ENCODE data around the gene CPM. TPM values are rescaled to one million over a fixed set of nuclear protein-coding genes. Genes with fewer than 3 reads are reported as not detected.
"Not testable (repeated sequence)": the region's sequence is repeated elsewhere in the genome, so short reads cannot be mapped to it uniquely, and the experiment has no call there.

CPM gene
- total RNA-seq, 4 donors from 2014 or later = 25.7 to 60.4 (median 43.2) TPM

DNA sequence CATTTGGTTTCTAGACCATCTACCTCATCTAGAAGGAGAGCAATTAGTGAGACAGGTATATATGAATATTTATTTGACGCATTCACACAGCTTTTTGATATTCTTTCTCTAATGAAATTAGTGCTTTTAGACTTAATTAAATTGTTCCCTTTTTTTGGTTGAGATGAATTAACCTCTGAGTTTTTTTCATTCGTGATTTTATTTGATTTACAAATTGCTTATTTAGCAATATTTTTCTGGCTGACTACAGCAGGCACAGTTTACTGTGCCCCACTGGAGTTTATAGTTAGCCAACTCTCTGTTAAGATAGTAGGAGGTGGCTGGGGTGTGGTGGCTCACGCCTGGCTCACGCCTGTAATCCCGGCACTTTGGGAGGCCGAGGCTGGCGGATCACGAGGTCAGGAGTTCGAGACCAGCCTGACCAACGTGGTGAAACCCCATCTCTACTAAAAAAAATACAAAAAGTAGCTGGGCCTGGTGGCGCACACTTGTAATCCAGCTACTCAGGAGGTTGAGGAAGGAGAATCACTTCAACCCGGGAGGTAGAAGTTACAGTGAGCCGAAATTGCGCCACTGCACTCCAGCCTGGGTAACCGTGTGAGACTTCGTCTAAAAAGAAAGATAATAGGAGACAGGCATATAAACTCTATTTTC is 108.2 kb downstream of the CPM start:
- intact Hi-C loops (cut with DNase I) = no loop called here
- no peak overlapping the region for H3K4me3 ChIP-seq (replicated peaks in 1 of 3)
- WGBS, 2 donors = 95 to 96% methylated on average over 16 of the region's 16 CpGs

DNA sequence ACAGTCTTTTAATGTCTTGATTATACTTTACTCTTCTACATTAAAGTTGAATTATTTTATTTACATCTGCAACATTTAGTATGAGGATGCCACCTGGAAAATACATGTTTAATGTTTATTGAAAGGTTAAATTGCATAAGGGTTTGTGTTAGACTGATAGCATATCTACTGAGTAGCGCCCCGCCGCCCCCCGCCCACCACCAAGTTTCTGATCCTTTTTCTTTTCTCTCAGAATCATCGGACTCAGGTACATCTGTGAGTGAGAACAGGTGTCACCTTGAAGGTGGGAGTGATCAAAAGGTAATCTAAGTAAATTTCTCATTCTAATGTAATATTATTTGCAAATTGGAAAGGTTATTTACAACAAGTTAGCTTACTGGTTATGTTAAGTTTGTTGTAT is 108.8 kb downstream of the CPM start:
- H3K36me3 ChIP-seq = peaks cover 40 to 48% of the 10 kb centered on the region in 2 donors
- no peaks in the 10 kb centered on the region for H3K27me3 ChIP-seq
- intact Hi-C loops (cut with DNase I) = no loop called here
- WGBS, 2 donors = 94 to 95% methylated on average over 5 of the region's 5 CpGs
- no peak for DNase-seq
- no peaks in the 10 kb centered on the region for H3K9me3 ChIP-seq
- H3K27ac ChIP-seq = no peak overlapping the region
- TF ChIP-seq POLR2A (IDR thresholded peaks at IDR 0.05) = no peak
- TF ChIP-seq, protein P1, sequence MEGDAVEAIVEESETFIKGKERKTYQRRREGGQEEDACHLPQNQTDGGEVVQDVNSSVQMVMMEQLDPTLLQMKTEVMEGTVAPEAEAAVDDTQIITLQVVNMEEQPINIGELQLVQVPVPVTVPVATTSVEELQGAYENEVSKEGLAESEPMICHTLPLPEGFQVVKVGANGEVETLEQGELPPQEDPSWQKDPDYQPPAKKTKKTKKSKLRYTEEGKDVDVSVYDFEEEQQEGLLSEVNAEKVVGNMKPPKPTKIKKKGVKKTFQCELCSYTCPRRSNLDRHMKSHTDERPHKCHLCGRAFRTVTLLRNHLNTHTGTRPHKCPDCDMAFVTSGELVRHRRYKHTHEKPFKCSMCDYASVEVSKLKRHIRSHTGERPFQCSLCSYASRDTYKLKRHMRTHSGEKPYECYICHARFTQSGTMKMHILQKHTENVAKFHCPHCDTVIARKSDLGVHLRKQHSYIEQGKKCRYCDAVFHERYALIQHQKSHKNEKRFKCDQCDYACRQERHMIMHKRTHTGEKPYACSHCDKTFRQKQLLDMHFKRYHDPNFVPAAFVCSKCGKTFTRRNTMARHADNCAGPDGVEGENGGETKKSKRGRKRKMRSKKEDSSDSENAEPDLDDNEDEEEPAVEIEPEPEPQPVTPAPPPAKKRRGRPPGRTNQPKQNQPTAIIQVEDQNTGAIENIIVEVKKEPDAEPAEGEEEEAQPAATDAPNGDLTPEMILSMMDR (IDR thresholded peaks at IDR 0.05) = no peak
- H3K4me1 ChIP-seq = peaks cover 0 to 4% of the 10 kb centered on the region in 2 donors
- no peak overlapping the region for H3K4me3 ChIP-seq (replicated peaks in 1 of 3)

More for the DNA sequence above, 108.2 kb downstream of the CPM start:
- Histone ChIP-seq H3K36me3 (peaks cover 35 to 43% of the 10 kb centered on the region in 2 donors), H3K27me3 (no peaks in the 10 kb centered on the region), H3K9me3 (no peaks in the 10 kb centered on the region), H3K4me1 (peaks cover 0 to 4% of the 10 kb centered on the region in 2 donors), H3K27ac (no peak overlapping the region)
- DNase-seq = no peak
- no peak for TF ChIP-seq POLR2A (IDR thresholded peaks at IDR 0.05)
- TF ChIP-seq, protein P1 (IDR thresholded peaks at IDR 0.05) = no peak

DNA sequence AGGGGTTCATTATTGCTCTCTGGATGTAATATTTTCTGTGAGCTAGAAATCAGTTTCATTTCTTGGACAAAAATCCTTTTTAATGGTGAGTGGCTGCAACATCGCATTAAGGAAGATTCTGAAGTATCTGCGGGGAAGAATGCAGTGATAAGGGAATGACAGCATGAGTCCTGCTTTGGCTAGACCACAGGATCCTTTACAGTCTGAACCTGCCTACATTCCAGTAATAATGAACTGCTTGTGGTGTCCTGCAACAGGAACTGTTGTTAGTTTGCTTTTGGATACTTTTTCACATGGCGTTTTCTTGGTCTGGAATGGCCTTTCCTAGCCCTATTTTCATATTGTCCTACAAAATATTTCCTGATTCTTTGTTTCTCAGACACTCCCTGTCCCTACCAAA is 109.3 kb downstream of the CPM start:
- H3K9me3 ChIP-seq = no peaks in the 10 kb centered on the region
- H3K4me1 ChIP-seq = peaks cover 0 to 4% of the 10 kb centered on the region in 2 donors
- intact Hi-C loops (cut with DNase I) = no loop called here
- H3K27ac ChIP-seq = no peak overlapping the region
- no peak overlapping the region for H3K4me3 ChIP-seq (replicated peaks in 1 of 3)
- H3K27me3 ChIP-seq = no peaks in the 10 kb centered on the region
- DNase-seq = no peak
- 94 to 95% methylated on average over 3 of the region's 3 CpGs for WGBS, 2 donors
- no peak for TF ChIP-seq POLR2A (IDR thresholded peaks at IDR 0.05)
- TF ChIP-seq, protein P1 (IDR thresholded peaks at IDR 0.05) = no peak
- H3K36me3 ChIP-seq = peaks cover 37 to 51% of the 10 kb centered on the region in 2 donors

DNA sequence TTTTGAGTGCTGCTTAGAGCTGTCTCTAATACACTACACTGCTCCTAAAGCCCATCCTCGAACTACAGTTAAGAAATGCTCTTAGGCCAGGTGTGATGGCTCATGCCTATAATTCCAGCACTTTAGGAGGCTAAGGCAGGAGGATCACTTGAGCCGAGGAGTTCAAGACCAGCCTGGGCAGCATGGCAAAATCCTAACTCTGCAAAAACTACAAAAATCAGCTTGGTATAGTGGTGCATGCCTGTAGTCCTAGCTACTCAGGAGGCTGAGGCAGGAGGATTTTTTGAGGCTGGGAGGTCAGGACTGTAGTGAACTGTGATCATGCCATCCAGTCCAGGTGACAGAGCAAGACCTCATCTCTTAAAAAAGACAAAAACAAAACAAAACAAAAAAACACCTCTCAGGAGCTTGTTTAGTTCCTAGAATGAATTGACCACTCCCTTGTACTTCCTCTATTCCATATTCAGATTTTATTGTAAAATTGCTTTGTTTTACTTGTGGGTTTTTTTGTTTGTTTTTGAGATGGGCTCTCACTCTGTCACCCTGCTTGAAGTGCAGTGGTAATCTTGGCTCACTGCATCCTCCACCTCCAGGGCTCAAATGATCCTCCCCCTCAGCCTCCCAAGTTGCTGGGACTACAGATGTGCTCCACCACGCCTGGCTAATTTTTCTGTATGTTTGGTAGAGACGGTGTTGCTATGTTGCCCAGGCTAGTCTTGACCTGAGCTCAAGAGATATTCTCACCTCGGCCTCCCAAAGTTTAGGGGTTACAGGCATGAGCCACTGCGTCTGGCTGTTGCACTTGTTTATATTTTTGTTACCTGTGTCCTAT is 111.4 kb downstream of the CPM start:
- peak in 1 of 2 donors; percentile 10 for DNase-seq
- no peaks in the 10 kb centered on the region for H3K27me3 ChIP-seq
- WGBS, 2 donors = 88 to 89% methylated on average over 6 of the region's 6 CpGs
- intact Hi-C loops (cut with DNase I) = no loop called here
- no peak overlapping the region for H3K4me3 ChIP-seq (replicated peaks in 1 of 3)
- H3K36me3 ChIP-seq = peaks cover 36 to 52% of the 10 kb centered on the region in 2 donors
- no peaks in the 10 kb centered on the region for H3K9me3 ChIP-seq
- peaks cover 0 to 4% of the 10 kb centered on the region in 2 donors for H3K4me1 ChIP-seq
- TF ChIP-seq, protein P1 (IDR thresholded peaks at IDR 0.05) = no peak
- TF ChIP-seq POLR2A (IDR thresholded peaks at IDR 0.05) = no peak
- H3K27ac ChIP-seq = no peak overlapping the region

DNA sequence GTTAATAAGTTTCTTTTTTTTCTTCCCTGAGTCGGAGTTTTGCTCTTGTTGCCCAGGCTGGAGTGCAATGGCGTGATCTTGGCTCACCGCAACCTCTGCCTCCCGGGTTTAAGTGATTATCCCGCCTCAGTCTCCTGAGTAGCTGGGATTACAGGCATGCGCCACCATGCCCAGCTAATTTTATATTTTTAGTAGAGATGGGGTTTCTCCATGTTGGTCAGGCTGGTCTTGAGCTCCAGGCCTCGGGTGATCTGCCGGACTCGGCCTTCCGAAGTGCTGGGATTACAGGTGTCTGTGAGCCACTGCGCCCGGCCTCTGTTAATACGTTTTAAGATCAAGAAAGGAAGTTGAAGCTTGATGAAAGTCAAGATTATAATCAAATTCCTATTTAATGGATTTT is 113.5 kb downstream of the CPM start:
- H3K4me3 ChIP-seq (replicated peaks in 1 of 3); H3K27ac ChIP-seq; DNase-seq; H3K9me3 ChIP-seq; H3K4me1 ChIP-seq; H3K27me3 ChIP-seq; intact Hi-C loops (cut with DNase I): not testable (repeated sequence)
- WGBS, 2 donors = 93 to 96% methylated on average over 13 of the region's 13 CpGs
- H3K36me3 ChIP-seq = peaks cover 27 to 49% of the 10 kb centered on the region in 2 donors
